HG03135 (cell line): ENCODE results near the gene S1PR4.
"Not testable (repeated sequence)": the region's sequence is repeated elsewhere in the genome, so short reads cannot be mapped to it uniquely, and the experiment has no call there.

ENCODE experiments used
- ATAC-seq: cut with Tn5 transposase; IDR thresholded peaks from one replicate; pipeline ENCODE4 v1.9.1; 2021; ENCODE audit warnings: mild to moderate bottlenecking, moderate library complexity; ENCODE audit not compliant: unreplicated experiment

Gene S1PR4

GRCh38 chr19:3176715-3177501, 1.7 kb upstream of the S1PR4 start:
- no peak for ATAC-seq

GRCh38 chr19:3178973-3179738, 587 bp downstream of the S1PR4 start:
- no peak for ATAC-seq

- no peak for ATAC-seq
These were observed 1.2 kb downstream of the S1PR4 start for GRCh38 chr19:3179739-3180293.

GRCh38 chr19:3183721-3184641, 5.4 kb downstream of the S1PR4 start:
- no peak for ATAC-seq

- peak; percentile 28 for ATAC-seq
These were observed 6.4 kb downstream of the S1PR4 start for GRCh38 chr19:3184847-3185460.

- peak; percentile 71 for ATAC-seq
These were observed 7.0 kb downstream of the S1PR4 start, which contains the start of gene NCLN for GRCh38 chr19:3185461-3186159. TSS of gene NCLN (plus strand) at chr19:3185930. CDS start at chr19:3186031, 101 bp downstream.

GRCh38 chr19:3186160-3186688, 7.7 kb downstream of the S1PR4 start:
- ATAC-seq, result peak; percentile 23

- no peak for ATAC-seq
These were observed 8.5 kb downstream of the S1PR4 start for GRCh38 chr19:3186891-3187661.

GRCh38 chr19:3187662-3188511, 9.3 kb downstream of the S1PR4 start:
- ATAC-seq, result no peak

GRCh38 chr19:3188627-3189596, 10.3 kb downstream of the S1PR4 start:
- ATAC-seq, result no peak

GRCh38 chr19:3189702-3190469, 11.3 kb downstream of the S1PR4 start:
- no peak for ATAC-seq

- no peak for ATAC-seq
These were observed 11.9 kb downstream of the S1PR4 start for GRCh38 chr19:3190470-3190770.

GRCh38 chr19:3190921-3191805, 12.6 kb downstream of the S1PR4 start:
- no peak for ATAC-seq

GRCh38 chr19:3191806-3192104, 13.2 kb downstream of the S1PR4 start:
- not testable (repeated sequence) for ATAC-seq

GRCh38 chr19:3192228-3192635, 13.7 kb downstream of the S1PR4 start:
- ATAC-seq, result no peak
